T-helper 2 cell (primary cell): ENCODE measurements around the gene ZRANB1.

Source experiments
- DNase-seq, 5 experiments: peaks; one replicate each; pipeline versions ENCODE4 v3.0.0 to v3.0.0-alpha.2; 2012 to 2022

The ZRANB1 gene

DNA sequence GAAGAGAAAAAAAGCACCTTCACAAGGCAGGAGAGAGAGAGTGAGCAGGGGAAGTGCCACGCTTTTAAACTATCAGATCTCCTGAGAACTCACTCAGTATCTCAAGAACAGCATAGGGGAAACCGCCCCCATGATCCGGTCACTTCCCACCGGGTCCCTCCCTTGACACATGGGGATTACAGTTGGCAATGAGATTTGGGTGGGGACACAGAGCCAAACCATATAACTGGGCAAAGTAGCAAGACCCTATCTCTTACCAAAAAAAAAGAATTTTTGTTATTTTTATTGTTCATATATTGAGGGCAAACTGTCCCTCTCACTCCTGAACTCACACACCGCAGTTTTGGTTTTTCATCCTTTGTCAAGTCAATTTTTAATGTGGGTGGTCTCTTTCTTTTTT lies 18.2 kb upstream of the ZRANB1 start:
- DNase-seq, result no peak

DNA sequence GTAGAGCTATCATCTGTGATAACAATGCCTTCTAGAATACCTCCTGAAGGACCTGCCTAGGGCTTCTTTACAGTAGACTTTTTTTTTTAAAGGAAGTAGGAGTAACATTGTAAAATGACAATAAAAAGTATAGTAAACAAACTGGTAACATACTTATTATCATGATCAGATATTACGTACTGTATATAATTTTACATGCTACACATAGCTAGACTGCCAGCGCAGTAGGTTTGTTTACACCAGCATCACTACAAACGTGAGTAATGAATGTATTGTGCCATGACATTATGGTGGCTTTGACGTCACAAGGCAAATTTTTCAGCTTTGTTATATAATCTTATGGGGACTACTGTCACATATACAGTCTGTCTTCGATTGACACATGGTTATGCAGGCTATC lies 15.4 kb upstream of the ZRANB1 start:
- DNase-seq, result no peak

DNA sequence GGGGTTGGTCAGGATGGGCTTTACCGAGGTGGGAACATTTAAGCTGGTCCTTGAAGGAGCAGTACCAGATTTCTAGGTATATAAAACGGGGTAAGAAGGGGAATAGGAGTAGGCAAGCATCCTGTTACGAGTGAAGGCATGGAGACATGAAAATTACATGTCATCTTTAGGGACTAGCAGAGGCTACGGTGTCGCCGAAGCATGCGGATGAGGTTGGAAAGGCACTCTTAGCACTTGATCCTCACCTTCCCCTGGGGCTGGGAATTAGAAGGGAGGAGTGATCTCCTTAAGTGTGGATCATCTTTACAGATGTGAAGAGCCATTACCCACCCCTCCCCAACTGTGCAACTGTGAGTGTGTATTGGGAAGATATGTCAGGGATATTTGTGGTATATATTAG lies 13.8 kb upstream of the ZRANB1 start:
- DNase-seq, result no peak

DNA sequence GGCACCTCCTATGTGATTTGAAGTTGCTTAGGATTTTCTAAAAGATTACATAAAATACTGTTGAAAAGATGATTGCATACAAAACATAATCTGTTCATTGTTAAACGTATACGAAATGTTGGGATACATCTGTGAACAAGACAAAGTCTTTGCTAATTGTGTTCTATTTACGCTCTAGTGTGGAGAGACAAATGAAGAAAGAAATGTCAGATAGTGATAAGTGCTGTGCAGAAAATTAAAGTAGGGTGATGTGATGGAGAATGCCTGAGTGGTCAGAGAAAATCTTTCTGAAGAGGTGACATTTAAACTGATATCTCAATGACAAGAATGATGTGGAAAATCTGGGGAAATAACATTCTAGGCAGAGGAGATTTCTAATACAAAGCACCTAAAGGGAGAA lies 13.4 kb upstream of the ZRANB1 start:
- DNase-seq, result no peak

DNA sequence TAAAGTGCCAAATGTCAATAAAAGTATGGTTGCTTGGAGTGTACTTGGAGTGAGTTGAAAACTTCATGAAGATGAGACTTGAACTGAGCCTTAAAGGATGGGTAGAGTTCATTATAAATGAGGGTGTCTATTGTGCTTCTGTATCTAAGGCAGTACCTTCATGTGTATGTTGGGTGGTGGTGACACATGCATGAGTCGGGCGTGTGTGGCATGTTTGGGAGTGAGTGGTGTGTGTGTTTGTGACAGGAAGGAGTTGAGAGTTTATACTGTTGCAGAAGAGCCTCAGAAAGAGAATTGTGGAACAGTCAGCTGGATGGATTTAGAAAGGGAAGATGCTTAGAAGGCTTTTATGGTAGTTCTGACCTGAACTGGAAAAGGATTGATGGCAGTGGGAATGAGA lies 6.0 kb upstream of the ZRANB1 start:
- peak in 1 of 5 experiments; percentile 15 for DNase-seq

DNA sequence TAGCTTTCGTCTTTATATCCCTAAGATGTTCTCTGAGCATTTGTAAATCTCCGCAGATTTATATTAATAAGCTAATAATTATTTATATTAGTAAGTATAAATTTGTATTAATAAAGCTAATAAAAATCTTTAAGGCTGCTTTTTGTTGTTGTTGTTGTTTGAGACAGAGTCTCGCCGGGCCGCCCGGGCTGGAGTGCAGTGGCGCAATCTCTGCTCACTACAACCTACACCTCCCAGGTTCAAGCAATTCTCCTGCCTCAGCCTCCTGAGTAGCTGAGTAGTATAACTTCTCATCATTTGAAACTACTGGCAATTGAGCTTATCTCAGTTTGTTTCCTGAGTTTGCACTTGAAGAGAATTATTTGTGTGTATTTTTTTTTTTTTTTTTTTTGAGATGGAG lies 5.1 kb upstream of the ZRANB1 start:
- no peak for DNase-seq

DNA sequence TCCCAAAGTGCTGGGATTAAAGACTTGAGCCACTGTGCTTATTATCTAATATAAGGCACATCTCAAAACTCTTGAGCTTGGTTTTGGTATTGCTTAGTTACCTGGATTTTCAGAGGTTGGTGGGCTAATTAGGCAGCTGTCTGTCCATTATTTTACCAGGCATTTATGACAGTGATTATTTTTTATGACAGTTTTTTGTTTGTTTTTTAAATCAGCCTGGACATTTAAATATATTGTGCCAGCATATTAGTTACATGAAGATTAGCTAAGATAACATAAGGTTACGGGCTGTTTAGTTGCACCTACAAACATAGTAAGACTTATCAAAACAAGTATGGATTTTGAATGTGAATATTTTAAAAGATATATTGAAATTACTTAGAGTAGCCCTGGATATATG lies 2.6 kb upstream of the ZRANB1 start:
- DNase-seq, result no peak

DNA sequence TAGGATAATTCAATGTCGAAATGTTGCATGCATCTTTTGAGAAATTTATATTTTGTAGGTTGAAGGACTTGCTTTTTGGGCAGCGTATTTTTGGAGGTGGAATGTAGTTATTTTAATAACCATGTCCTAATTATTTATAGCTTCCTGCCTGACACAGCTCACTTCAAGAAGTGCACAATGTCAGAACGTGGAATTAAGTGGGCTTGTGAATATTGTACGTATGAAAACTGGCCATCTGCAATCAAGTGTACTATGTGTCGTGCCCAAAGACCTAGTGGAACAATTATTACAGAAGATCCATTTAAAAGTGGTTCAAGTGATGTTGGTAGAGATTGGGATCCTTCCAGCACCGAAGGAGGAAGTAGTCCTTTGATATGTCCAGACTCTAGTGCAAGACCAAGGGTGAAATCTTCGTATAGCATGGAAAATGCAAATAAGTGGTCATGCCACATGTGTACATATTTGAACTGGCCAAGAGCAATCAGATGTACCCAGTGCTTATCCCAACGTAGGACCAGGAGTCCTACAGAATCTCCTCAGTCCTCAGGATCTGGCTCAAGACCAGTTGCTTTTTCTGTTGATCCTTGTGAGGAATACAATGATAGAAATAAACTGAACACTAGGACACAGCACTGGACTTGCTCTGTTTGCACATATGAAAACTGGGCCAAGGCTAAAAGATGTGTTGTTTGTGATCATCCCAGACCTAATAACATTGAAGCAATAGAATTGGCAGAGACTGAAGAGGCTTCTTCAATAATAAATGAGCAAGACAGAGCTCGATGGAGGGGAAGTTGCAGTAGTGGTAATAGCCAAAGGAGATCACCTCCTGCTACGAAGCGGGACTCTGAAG lies 620 bp downstream of the ZRANB1 start:
- no peak for DNase-seq

DNA sequence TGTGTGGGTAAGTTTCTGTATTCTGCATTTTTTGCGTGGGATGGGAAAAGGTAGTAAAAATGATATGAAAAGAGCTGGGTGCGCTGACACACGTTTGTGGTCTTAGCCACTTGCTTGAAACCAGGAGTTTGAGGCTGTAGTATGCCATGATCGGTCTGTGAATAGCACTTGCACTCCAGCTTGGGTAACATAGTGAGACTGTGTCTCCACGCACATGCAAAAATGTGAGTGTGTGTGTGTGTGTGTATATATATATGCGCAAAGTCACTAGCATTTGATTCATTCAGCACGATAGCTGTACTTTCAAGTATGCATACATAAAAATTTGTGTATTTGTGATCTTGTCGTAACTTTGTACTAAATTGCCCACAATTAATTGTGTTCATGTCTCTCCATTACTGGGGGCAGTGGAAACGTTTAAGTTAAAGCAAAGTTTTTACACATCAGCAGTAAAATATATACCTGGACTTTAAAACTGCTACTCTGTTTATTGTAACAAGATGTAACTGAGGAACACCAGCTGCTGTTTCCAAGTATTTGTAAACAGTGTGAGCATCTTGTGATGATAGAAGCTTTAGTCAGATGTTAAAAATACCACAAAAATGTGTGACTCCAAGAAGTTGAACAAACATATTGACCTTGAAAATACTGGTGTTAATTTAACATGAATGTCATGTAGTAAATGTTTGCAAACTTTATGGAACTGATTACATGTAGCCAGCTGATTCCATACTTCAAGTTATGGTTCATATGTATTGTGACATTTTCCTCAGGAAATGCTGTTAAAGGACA lies 1.6 kb downstream of the ZRANB1 start:
- DNase-seq, result no peak

DNA sequence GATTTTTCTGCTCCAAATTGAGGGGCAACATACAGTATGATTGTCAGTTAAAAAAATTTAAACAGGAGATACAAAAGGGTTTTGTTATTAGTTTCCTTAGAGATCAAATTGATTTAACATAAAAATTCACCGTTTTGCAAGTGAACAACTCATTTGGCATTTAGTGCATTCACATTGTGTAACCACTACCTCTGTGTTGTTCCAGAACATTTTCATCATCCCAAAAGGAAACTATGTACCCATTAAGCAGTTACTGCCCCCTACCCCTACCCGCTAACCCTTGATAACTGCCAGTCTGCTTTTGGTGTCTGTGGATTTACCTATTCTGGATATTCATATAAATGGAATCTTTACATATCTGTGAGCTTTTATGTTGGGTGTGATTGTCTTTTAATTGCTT lies 3.1 kb downstream of the ZRANB1 start:
- no peak for DNase-seq

DNA sequence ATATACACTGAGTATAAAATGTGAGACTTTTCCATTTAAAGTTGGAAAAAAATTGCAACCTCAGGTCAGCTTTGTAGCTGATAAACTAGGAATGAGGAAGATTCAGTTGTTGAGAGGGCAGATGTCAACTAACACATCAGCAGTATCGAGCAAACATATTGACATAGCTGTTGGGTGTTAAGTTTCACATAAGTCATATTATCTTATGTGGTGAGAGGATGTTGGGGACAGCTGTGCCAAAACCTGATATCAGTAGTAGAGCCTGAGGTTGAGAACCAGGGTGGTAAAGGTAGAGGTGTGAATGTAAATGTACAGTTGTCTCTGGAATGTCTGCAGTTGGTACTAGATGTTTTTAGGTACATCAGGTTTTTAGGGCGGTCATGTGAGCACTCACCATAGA lies 5.0 kb downstream of the ZRANB1 start:
- peak in 1 of 5 experiments; percentile 68 for DNase-seq

DNA sequence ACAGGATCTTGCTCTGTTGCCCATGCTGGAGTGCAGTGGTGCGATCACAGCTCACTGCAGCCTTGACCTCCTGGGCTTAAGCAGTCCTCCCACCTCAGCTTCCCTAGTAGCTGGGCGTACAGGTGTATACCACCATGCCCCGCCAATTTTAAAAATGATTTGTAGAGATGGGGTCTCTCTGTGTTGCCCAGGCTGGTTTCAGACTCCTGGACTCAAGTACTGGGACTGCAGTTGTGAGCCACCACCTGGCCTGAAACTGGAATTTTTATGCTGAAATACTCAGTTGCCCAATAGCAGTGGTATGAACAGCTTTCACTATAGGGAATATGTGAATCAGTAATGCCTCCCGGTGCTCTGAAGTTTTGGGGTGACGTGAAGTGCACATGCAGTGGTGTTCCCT lies 7.6 kb downstream of the ZRANB1 start:
- DNase-seq, result no peak

DNA sequence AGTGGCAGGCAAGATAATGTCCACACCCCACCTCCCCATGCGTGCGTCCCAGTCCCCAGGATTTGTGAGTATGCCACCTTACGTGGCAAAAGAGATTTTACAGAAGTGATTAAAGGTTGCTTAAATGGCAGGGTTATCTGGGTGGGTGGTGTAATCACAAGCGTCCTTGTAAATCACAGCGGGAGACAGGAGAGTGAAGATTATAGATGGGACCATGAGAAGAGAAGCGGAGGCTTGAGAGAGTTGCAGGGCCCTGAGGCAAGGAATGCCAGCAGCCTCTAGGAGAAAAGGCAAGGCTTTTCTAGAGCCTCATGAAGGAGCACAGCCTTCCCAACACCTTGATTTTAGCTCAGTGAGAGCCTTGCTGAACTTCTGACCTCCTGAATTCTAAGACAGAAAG lies 10.2 kb downstream of the ZRANB1 start:
- no peak for DNase-seq

DNA sequence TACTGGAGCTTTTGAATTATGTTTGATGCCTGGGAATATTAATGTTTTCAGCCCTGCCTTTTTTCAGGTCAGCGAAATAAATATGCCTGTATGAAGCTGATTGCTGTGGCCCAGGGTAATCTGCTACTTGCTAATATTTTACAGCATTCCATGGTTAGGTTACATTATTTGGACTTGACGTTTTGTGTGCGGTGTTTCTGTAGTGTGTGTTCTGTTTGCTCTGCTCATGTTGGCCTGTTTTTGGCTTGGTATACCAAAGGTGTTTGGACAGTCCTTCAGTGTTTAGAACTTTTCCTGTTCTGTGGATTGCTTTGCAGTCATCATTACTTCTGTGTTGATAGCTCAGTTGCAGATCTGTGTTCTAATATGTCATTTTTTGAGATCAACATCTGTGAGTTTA lies 11.5 kb downstream of the ZRANB1 start:
- no peak for DNase-seq

DNA sequence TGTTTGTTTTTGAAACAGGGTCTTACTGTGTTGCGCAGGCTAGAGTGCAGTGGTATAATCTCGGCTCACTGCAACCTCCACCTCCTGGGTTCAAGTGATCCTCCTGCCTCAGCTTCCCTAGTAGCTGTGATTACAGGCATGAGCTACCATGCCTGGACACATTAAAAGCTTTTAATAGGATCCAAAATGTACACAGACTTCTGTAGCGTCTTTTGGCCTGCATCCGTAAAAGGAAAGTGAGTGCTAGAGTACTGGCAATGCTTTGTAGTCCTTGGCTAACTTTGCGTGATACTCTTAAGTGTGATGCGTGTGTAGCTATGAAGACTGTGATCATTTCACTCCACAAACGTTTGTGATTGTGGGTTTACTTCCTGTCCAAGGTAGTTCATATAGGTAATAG lies 13.3 kb downstream of the ZRANB1 start:
- peak in 1 of 5 experiments; percentile 9 for DNase-seq

DNA sequence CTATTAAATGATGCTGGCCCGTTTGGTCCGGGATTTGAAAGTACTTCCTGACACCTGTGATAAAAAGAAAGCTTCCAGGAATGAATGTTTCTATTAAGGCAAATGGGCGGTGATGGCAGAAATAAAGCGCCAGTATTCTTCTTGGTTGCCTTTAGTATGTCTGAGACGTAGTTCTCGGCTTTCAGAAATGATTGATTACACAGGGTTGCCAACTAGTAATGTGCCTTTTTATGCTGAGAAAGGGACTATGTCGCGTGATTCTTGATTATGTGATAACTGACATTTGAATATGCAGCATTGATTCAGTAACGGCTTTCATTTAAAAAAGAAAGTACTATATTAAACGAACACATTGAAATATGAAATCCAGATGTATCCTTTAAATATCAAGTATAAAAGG lies 13.9 kb downstream of the ZRANB1 start:
- no peak for DNase-seq

DNA sequence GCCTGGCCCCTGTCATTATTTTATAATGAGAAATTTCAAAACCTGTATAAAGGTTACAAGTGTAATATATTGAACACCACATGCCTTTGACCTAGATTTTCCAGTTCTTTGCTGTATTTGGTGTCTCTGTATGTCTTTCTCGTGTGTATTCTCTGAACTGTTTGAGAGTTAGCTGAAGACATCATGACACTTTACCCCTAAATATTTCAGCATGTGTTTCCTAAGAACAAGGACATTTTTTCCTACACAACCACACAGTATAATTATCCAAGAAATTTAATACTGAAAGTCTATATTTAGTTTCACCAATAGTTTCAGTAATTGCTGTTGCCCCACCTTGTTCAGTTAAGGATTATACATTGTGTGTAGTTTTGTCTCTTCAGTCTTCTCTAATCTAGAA lies 14.8 kb downstream of the ZRANB1 start:
- no peak for DNase-seq

DNA sequence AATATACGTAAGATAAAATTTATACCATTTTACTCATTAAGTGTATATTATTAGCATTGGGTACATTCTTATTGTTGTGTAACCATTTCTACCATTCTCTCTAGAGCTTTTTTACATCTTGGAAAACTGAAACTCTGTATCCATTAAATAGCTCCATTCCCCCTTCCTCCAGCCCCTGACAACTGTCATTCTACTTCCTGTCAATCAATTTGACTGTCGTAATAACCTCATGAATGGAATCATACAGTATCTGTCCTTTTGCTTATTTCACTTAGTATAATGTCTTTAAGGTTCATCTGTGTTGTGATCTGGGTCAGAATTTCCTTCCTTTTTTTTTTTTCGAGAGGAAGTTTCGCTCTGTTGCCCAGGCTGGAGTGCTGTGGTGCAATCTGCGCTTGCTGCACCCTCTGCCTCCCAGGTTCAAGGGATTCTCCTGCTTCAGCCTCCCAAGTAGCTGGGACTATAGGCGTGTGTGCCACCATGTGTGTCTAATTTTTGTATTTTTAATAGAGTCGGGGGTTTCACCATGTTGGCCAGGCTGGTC lies 15.6 kb downstream of the ZRANB1 start:
- DNase-seq, result no peak

DNA sequence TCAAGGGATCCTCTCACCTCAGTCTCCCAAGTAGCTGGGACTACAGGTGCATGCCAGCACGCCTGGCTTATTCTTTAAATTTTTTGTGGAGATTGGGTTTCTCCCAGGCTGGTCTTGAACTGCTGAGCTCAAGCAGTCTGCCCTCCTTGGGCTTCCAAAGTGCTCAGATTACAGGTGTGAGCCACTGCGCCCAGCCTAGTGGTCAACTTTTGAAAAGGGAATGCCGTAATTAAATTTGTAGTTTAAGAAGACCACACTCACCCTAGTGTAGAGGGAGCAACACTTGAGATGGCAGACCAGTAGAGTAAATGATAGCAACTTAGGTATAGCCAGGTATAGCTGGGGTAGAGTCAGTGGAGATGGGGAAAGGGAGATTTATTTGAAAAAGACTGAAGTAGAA lies 17.6 kb downstream of the ZRANB1 start:
- no peak for DNase-seq

DNA sequence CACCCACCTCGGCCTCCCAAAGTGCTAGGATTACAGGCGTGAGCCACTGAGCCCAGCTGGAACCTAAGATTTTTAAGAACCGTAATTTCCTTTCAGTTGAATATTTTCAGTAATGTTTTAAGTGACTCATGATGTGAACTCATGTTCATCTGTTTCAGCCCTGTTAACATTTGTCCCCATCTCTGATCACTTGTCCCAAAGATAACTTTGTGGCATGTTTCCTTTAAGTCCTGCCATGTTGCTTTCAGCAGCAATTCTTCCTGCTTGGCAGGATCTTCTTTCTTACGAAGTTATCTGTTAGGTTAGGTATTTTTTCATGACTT lies 19.3 kb downstream of the ZRANB1 start:
- DNase-seq, result no peak

DNA sequence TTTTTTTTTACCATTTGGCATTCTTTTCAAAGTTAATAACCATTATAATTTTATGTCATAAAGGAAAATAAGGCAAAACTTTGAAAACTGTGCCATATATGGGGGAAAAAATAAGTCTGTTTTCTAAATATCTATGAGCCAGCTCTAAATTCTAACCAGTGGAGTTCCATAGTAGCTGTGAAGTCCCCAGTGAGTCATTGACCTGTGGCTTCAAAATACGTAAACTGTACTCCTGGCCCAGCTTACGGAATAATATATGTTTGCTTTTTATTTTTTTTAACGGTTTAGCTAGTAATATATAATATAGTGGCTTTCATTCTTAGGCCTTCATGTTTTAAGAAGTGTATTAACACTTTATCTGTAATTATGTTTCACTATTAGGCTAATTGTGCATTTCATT lies 20.5 kb downstream of the ZRANB1 start:
- DNase-seq, result no peak

DNA sequence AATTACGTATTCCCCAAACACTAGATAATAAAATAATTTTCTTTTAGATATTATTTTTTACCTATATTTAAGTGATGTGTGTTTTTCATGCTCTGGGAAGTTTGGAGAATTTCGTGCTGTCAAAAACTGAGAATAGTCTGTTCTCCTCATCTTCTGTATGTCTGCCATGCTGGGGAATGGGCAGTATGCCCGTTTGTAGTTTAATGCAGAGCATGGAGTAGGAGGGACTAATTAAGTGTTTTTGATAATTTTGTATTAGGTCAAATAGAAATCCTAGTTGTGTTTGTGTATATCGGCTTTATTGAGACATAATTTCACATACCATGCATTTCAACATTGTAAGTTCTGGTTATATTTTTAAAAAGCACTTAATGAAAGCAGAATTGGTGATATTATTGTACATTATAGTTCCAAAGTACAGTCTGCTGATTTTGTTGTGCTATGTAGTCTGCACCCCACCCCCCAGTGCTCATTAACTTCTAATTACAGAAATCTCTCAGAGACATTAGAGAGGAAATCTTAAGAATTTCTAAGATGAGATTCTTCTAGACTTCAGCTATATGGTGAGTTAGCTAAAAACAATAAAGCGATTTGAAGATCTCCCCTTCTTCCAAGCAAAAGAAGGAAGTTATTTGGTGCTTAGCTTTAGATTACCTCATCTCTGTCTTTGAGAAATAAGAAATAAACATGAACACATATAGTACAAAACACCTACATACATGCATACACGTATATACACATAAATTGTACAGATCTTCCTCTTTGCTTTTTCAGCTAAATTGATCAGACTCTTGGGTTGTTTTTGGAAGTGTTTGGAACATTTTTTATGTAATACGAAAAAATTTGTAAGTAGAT lies 22.2 kb downstream of the ZRANB1 start:
- DNase-seq, result no peak

DNA sequence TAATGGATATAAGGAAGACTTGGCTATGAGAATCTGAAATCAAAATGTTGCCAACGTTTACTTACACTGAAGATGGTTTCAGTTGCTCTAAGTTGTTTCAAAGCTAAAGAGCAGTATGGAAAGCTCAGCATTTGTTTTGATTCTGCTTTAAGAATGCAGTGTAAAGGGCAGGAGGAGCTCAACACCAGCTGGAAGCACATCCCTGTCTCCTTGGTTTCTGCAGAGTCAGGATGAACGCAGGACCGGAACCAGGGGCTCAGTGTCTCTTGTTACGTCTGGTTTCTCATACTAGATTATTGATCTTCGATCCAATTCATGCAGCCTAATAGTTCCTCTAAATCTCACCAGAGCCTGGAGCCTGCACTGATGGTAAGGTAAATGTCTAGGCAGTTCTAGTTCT lies 24.1 kb downstream of the ZRANB1 start:
- no peak for DNase-seq
